ENCODE results near the gene SLC6A20. TPM values are rescaled to one million over a fixed set of nuclear protein-coding genes. Genes with fewer than 3 reads are reported as not detected.
"Not testable (repeated sequence)": the region's sequence is repeated elsewhere in the genome, so short reads cannot be mapped to it uniquely, and the experiment has no call there.

SLC6A20 gene
- total RNA-seq, 1 donor from 2014 or later, result 2.8 TPM

DNA sequence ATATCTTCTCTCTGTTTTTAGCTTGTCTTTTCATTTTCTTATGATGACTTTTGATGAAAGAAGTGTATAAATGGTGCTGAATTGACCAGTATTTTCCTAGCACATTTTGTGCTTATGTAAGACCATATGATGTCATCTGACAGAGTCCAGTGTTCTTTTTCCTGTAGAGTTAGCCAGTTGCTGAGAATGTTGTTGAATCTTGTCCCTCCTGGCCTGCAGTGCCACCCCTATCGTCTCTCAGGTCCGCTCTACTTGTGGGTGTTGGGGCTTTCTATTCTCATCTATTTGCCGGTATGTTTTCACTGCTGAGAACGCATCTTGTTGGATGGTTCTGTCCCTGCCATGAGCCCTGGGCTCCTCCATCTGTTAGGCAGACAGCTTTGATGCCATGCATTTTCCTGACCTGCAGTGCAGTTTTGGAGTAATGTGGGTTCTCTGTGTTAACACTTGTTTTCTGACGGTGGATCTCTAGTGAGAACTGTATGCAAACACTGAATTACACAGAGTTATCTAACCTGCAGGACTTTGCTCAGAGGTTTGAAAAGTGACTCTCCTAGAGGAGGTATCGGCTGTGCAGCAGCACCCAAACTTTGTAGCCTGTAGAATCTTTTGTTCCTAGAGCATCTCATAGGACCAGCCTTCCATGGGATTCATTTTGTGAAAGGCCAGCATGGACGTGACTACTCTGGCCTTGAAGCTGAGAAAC lies 44.6 kb downstream of the SLC6A20 start:
- H3K4me3 ChIP-seq (ENCODE audit: low read depth, low read length), result no peak overlapping the region
- no peak for DNase-seq (ENCODE audit: low read depth)
- TF ChIP-seq, protein P1, sequence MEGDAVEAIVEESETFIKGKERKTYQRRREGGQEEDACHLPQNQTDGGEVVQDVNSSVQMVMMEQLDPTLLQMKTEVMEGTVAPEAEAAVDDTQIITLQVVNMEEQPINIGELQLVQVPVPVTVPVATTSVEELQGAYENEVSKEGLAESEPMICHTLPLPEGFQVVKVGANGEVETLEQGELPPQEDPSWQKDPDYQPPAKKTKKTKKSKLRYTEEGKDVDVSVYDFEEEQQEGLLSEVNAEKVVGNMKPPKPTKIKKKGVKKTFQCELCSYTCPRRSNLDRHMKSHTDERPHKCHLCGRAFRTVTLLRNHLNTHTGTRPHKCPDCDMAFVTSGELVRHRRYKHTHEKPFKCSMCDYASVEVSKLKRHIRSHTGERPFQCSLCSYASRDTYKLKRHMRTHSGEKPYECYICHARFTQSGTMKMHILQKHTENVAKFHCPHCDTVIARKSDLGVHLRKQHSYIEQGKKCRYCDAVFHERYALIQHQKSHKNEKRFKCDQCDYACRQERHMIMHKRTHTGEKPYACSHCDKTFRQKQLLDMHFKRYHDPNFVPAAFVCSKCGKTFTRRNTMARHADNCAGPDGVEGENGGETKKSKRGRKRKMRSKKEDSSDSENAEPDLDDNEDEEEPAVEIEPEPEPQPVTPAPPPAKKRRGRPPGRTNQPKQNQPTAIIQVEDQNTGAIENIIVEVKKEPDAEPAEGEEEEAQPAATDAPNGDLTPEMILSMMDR (conservative IDR thresholded peaks at IDR 0.05; ENCODE audit: low read depth, low read length), result no peak

DNA sequence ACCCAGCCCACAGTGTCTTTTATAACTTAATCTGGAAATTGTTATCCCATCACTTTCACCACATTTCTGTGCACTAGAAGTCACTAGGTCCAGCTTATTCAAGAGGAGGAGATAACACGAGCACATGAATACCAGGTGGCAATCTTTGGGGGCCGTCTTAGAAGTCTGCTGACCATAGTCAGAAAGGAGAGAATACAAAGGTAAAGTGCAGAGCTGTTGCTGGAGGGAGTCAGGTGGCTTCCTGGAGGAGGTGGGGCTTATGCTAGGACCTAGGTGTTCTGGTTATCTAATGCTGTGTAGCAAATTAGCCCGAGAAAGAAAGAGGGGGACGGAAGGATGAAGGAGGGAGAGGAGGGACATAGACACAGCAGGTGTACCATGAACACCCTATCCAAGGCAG lies 46.5 kb downstream of the SLC6A20 start:
- no peak overlapping the region for H3K4me3 ChIP-seq (ENCODE audit: low read depth, low read length)
- no peak for DNase-seq (ENCODE audit: low read depth)
- TF ChIP-seq, protein P1 (conservative IDR thresholded peaks at IDR 0.05; ENCODE audit: low read depth, low read length), result no peak

DNA sequence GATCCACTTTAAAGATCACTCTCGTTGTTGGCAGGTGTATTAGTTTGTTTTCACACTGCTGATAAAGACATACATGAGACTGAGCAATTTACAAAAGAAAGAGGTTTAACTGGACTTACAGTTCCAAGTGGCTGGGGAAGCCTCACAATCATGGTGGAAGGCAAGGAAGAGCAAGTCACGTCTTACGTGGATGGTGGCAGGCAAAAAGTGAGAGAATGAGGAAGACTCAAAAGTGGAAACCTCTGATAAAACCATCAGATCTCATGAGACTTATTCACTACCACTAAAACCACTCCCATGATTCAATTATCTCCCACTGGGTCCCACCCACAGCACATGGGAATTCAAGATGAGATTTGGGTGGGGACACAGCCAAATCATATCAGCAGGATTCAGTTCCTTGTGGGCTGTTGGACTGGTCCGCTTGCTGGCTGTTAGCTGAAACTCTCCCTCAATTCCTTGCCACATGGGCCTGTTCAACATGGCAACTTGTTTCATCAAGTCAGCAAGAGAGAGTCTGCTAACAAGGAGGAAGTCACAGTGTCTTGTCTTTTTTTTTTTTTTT lies 47.2 kb downstream of the SLC6A20 start:
- DNase-seq (ENCODE audit: low read depth); H3K4me3 ChIP-seq (ENCODE audit: low read depth, low read length): not testable (repeated sequence)

DNA sequence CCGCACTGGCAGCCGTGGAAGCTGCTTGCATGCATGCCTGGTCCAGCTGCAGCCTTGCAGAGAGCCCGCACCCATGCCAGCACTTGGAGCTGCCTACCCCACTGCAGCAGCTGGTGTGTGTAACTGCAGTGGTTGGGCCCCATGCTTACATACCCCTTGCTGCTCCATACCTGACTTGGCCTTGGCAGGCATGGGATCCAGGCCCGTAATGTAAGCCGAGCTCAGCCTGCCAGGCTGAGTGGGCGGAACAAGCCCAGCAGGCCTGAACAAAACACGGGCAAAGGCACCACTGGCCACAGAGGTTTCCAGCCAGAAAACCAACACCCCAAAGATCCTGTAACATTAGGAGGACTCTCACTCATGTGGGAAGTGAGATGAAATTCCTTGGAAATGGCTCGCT lies 48.3 kb downstream of the SLC6A20 start:
- DNase-seq (ENCODE audit: low read depth), result no peak
- TF ChIP-seq, protein P1 (conservative IDR thresholded peaks at IDR 0.05; ENCODE audit: low read depth, low read length), result no peak

DNA sequence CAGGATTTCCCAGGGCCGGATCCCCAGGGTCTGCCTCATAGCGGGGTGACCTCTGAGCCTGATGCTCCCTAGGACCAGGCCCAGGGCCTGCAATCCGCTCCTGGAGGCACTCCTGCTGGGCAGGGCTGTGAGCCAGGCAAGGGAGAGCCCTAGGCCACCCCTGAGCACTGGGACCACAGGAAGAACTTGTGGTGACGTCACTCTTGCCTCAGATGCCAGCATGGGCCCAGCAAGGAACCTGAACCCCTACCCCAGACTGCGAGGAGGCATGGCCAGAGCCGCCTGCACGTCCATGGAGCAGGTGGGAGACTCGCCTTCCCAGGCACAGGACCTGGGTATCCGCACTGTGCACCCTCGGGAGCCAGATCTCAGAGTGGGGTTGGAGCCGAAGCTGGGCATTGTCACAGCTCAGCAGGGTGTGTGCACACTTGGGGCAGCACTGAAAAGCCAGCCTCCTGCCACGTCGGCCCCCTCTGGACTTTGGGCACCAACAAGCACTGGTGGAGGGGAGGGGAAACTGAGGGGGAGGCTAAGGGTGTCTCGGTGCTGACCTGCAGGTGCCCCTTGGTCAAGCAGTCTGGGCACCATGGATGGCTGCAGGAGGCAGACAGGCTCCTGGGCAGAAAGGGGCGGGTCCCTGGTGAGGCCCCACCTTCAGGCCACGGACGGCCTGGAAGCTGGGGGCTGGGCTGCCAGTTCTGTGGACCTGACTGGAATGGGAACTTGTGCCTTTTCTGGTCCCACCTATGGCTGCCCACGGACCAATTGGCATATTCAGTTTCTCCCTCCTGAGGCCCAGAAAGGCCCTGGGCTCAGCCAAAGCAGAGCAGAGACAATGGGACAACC lies 49.3 kb downstream of the SLC6A20 start:
- TF ChIP-seq, protein P1 (conservative IDR thresholded peaks at IDR 0.05; ENCODE audit: low read depth, low read length), result no peak
- no peak overlapping the region for H3K4me3 ChIP-seq (ENCODE audit: low read depth, low read length)
- no peak for DNase-seq (ENCODE audit: low read depth)

More for the DNA sequence above, 48.3 kb downstream of the SLC6A20 start:
- no peak overlapping the region for H3K4me3 ChIP-seq (ENCODE audit: low read depth, low read length)

DNA sequence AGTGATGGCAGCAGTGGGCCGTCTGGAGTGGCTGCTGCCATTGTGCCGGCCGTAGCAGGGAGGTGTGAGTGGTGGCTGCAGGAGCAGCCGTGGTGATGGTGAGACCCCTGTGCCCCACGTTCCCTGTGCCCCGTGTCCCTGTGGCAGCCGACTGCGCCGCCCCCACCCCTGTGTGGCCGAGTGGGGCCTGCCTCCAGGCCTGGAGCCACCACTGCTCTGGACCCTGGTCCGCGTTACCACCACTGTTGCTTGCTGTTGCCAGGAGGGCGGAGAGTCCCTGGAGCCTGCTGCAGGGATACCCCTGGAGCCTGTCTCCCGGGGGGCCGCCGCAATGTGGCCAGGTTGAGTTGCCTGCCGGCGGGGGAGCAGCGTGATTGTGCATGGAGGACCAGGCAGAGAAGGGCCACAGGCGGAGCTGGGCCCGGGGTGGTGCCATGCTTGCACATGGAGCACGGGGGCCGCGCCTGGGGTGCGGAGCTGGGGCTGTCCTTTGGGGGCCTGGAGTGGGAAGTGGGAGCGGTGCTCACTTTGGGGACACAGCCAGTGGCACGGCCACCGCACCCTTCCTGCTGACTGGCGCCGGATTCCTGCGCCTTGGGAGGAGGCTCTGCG lies 50.1 kb downstream of the SLC6A20 start:
- TF ChIP-seq, protein P1 (conservative IDR thresholded peaks at IDR 0.05; ENCODE audit: low read depth, low read length), result no peak
- no peak for DNase-seq (ENCODE audit: low read depth)
- no peak overlapping the region for H3K4me3 ChIP-seq (ENCODE audit: low read depth, low read length)

Data from epithelial cell of proximal tubule (primary cell).